Fibroblast of villous mesenchyme (primary cell): ENCODE data around the gene ZDHHC3. TPM values are rescaled to one million over a fixed set of nuclear protein-coding genes. Genes with fewer than 3 reads are reported as not detected.

ENCODE experiments used
- DNase-seq: peaks from one replicate; pipeline ENCODE4 v3.0.0-alpha.2; 2010; ENCODE audit warnings: low read depth
- H3K4me3 ChIP-seq: 2 replicates; pipeline ENCODE4 v1.5.1; 2011; ENCODE audit warnings: low read depth, mild to moderate bottlenecking, low read length
- CTCF ChIP-seq: IDR thresholded peaks from 2 replicates; pipeline ENCODE4 v1.5.1; 2012; ENCODE audit warnings: low read depth, mild to moderate bottlenecking, low read length; ENCODE audit not compliant: insufficient read depth
- total RNA-seq: library from RNA; depleted of rRNA; stranded (reverse); fragments of >200 nt; gene quantifications from 2 replicates; pipeline ENCODE4 v1.2.3, GENCODE V29; 2012

ZDHHC3 gene
- total RNA-seq, 1 donor: 60.0 TPM

GRCh38 chr3:45007091-45007490 lies 31.1 kb upstream of the ZDHHC3 start:
- DNase-seq: no peak
- TF ChIP-seq CTCF: no peak
- no peak overlapping the region for H3K4me3 ChIP-seq

GRCh38 chr3:45003859-45004258 lies 27.9 kb upstream of the ZDHHC3 start:
- DNase-seq: peak; percentile 44
- no peak for TF ChIP-seq CTCF

GRCh38 chr3:45003406-45003805 lies 27.4 kb upstream of the ZDHHC3 start:
- DNase-seq: no peak
- no peak overlapping the region for H3K4me3 ChIP-seq
- TF ChIP-seq CTCF: no peak

More at GRCh38 chr3:45003859-45004258, 27.9 kb upstream of the ZDHHC3 start:
- no peak overlapping the region for H3K4me3 ChIP-seq

GRCh38 chr3:45002720-45003119 lies 26.7 kb upstream of the ZDHHC3 start:
- no peak for TF ChIP-seq CTCF
- H3K4me3 ChIP-seq: no peak overlapping the region
- DNase-seq: no peak

- no peak for TF ChIP-seq CTCF
- H3K4me3 ChIP-seq: no peak overlapping the region
- DNase-seq: no peak
Measured at GRCh38 chr3:45002139-45002660, 26.2 kb upstream of the ZDHHC3 start.

GRCh38 chr3:45001738-45002137 lies 25.8 kb upstream of the ZDHHC3 start:
- no peak for TF ChIP-seq CTCF
- no peak overlapping the region for H3K4me3 ChIP-seq
- no peak for DNase-seq

- DNase-seq: no peak
- no peak overlapping the region for H3K4me3 ChIP-seq
- TF ChIP-seq CTCF: no peak
Measured at GRCh38 chr3:45000823-45001222, 24.8 kb upstream of the ZDHHC3 start.
